HG02588 (cell line): ENCODE results near the gene AKR7A3.
"Not testable (repeated sequence)": the region's sequence is repeated elsewhere in the genome, so short reads cannot be mapped to it uniquely, and the experiment has no call there.

Source experiments
- ATAC-seq: cut with Tn5 transposase; IDR thresholded peaks from one replicate; pipeline ENCODE4 v1.9.1; 2021; ENCODE audit warnings: mild to moderate bottlenecking, moderate library complexity; ENCODE audit not compliant: unreplicated experiment

AKR7A3 gene

DNA sequence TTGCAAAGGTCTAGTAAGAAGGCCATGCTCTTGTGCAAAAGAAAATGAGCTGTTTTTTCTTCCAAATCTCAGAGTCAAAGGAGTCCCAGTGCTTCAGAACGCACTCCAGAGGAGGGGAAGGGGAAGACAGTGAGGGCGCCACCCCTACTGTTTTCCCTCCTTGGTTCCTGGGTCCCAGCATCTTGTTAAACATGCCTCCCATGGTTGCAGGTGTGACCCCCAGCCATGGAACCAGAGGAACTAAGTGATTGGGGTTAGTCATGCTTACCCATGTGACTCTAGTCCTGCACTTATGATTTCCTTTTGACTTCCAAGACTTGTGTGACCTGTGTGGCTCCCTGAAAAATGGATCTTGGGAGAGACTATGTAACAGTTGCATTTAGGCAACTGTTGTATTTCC is 6.1 kb upstream of the AKR7A3 start:
- no peak for ATAC-seq

- ATAC-seq, result no peak
Measured at GRCh38 chr1:19289244-19289643, 674 bp upstream of the AKR7A3 start.

DNA sequence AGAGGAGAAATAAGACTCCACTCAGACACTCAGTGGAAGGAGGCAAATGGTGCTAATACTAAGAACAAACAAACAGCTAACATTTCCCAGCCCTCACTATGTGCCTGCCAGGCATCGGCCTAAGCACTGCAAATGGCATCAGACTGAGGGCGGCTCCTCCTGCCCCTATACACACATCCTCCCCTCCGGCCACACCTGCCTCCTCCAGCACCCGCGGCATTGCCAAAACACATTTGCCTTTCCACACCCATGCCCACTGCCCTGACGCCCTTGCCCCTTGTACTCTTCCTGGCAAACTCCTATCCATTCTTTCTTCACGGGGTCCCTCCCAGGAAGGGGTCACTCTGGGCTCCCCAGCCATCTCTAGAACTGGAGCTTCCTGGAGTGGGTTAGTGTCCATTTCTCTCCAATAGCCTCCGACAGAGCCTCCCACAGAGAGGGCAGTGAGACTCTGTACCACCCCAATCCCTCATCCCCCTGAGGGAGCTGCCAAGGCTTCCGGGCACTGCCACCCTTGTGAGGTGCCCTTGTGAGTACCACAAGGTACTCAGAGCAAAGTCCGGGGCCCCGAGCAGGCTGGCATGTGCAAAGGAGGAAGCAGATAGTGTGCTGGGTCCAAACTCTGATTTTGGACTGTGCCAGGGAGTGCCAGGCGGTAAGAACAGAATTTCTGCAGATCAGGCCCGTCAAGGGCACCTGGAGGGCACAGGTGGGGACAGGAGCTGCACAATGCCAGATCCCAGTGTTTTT is 959 bp downstream of the AKR7A3 start:
- ATAC-seq, result no peak

DNA sequence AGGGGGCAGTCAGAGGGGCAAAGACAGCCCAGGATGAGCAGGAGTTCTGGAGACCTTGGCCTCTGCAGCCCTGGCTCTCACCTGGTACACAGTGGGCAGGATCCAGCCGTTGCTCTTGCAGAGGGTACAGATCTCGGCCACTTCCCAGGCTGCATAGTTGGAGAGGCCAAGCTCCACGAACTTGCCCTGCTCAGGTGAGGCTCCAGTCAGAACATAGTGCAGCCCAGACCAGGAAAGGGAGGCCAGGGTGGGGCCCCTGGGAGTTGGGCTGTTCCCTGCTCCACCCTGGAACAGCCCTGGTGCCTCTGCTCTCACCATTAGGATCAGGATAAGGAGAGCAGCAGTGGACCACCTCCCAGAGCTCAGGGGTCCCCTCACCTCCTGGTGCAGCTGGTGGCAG is 2.8 kb downstream of the AKR7A3 start:
- ATAC-seq, result not testable (repeated sequence)

GRCh38 chr1:19285366-19285765 is 3.2 kb downstream of the AKR7A3 start:
- not testable (repeated sequence) for ATAC-seq

- ATAC-seq, result no peak
Measured at GRCh38 chr1:19284881-19285280, 3.7 kb downstream of the AKR7A3 start.

DNA sequence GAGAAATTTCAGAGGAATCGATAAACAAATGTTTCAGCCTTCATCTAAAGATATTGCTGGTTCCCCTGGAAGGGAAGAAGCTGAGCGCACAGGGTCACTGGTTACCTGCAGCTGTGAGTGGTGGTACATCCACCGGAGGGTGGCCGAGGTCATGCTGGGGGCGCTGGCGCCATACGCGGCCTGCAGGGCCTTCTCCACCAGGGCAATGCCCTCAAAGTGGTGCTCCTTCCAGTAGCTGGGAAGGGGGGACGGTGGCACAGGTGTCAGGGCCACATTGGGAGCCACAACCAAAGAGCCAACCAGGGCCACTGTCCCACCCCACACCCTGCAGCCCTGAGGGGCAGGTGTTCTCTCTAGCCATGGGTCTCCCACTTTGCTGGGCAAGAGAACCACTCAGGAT is 4.7 kb downstream of the AKR7A3 start:
- no peak for ATAC-seq

- no peak for ATAC-seq
Measured at GRCh38 chr1:19274636-19275035, 13.9 kb downstream of the AKR7A3 start.

GRCh38 chr1:19273844-19274531 is 14.6 kb downstream of the AKR7A3 start:
- not testable (repeated sequence) for ATAC-seq

DNA sequence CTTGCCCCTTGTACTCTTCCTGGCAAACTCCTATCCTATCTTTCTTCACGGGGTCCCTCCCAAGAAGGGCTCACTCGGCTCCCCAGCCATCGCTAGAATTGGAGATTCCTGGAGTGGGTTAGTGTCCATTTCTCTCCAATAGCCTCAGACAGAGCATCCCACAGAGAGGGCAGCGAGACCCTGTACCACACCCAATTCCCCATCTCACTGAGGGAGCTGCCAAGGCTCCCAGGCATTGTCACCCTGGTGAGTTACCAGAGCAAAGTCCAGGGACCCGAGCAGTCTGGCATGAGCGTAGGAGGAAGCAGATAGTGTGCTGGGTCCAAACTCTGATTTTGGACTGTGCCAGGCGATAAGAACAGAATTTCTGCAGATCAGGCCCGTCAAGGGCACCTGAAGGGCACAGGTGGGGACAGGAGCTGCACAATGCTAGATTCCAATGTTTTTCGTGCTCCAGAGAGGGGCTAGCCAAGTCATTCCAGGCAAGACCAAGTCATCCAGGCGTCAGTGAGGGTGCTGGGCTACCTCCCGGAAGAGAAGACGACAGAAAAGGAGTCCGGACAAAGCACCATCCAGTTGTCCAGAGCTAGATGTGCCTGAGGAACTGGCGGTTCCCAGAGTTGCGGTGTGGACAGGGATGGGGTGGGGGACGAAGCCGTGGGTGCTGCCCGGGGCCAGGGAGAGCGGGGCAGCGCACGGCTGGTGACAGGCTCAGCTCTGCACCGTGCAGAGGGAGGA is 15.3 kb downstream of the AKR7A3 start:
- no peak for ATAC-seq

- ATAC-seq, result no peak
Measured at GRCh38 chr1:19272064-19272463, 16.5 kb downstream of the AKR7A3 start.

- not testable (repeated sequence) for ATAC-seq
Measured at GRCh38 chr1:19270343-19270730, 18.2 kb downstream of the AKR7A3 start.

DNA sequence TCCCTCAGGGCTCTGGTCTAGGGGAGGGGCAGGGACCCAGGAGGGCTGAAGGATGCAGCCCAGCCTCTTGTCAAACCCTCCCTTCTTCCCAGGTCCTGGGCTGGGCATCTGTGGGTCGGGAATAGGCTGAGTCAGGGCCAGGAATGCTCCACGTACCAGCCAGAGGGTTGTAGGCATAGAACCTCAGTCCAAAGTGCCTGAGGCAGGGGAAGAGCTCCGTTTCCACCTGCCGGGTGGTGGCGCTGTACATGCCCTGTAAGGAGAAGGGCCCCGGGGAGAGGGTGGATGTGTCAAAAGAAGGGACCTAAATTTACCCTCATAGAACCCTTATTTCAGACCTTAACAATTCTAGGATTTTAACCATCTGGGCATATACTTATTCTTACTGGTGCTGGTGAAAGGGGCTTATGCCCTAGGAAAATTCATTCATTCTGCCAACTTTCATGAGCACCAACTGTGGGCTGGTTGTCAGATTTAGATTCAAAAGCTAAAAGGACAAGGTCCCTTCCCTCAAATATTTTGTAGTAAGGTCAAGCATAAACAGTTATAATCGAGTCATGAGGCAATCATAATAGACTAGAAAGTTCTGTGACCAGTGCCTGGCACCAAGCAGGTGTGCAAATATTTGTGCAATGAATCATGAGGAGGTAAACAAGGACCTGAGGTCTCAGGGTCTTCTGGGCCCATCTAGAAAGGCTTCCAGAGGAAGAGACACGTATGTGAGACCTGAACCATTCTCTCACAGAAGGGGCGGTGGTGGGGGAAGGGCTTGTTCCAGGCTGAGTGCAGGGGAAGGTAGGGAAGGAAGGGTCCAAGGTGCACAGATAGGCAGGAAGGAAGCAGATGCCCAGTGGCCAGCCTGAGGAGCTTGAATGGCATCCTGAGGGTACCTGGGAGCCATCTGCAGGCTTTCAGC is 18.9 kb downstream of the AKR7A3 start:
- not testable (repeated sequence) for ATAC-seq

- ATAC-seq, result no peak
Measured at GRCh38 chr1:19268445-19268844, 20.1 kb downstream of the AKR7A3 start.

DNA sequence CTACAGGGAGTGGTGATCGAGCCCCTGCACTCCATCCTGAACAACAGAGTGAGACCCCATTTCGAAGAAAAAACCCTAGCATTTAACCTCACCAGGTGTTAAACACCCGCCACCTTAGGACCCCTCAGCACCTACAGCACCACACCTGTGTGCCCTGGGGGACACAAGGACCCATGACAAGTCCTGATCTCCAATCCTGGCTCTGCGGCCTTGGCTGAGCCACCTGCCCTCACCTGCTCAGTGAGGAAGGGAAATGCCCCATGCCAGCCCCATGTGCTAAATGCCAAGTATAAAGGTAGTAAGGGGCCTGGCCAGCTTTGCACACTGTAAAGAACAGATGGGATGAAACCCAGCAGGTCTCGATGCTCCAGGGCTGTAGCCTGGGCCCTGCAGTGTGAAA is 25.8 kb downstream of the AKR7A3 start:
- no peak for ATAC-seq

DNA sequence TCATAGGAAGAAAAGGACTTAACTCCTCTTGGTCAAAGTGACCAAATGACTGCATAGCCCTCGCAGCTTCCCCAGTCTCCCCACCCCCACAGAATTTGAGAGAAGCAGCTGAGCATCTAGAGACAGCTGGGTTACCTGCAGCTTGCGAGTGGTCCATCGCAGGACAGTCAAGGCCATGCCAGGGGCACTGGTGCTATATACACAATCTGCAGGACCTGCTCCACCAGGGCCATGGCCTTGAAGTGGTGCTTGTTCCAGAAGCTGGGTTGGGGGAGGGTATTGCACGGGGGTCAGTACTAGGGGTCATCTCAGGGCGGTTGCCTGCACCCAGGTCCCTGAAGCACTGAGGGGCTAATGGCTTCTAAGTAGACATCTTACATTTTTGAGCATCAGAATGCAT is 26.5 kb downstream of the AKR7A3 start:
- ATAC-seq, result no peak

- ATAC-seq, result no peak
Measured at GRCh38 chr1:19260211-19261138, 28.1 kb downstream of the AKR7A3 start.

- no peak for ATAC-seq
Measured at GRCh38 chr1:19258353-19258752, 30.2 kb downstream of the AKR7A3 start.

GRCh38 chr1:19257178-19257914 is 31.2 kb downstream of the AKR7A3 start:
- ATAC-seq, result no peak
